Measurements from ENCODE around the gene KRTAP4-8. TPM values are rescaled to one million over a fixed set of nuclear protein-coding genes. Genes with fewer than 3 reads are reported as not detected.
"Not testable (repeated sequence)": the region's sequence is repeated elsewhere in the genome, so short reads cannot be mapped to it uniquely, and the experiment has no call there.

Gene KRTAP4-8
- total RNA-seq, 1 donor from 2014 or later: not detected

DNA sequence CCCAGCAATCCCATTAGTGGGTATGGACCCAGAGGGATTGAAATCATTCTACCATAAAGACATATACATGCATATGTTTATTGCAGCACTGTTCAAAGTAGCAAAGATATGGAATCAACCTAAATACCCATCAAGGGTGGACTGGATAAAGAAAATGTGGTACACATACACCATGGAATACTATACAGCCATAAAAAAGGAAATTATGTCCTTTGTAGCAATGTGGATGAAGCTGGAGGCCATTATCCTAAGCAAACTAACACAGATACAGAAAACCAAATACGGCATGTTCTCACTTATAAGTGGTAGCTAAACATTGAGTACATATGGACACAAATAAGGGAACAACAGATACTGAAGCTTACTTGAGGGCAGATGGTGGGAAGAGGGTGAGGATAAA is 40.4 kb downstream of the KRTAP4-8 start:
- no peaks in the 10 kb centered on the region for H3K4me1 ChIP-seq
- intact Hi-C loops (cut with micrococcal nuclease): no loop called here
- no peak overlapping the region for H3K4me3 ChIP-seq
- no peak for DNase-seq
- peaks cover 14% of the 10 kb centered on the region for H3K9me3 ChIP-seq (replicated peaks)
- peaks cover 91% of the 10 kb centered on the region for H3K27me3 ChIP-seq (ENCODE audit: low read depth)
- H3K27ac ChIP-seq (replicated peaks): no peak overlapping the region
- no peaks in the 10 kb centered on the region for H3K36me3 ChIP-seq
- TF ChIP-seq, protein P1, sequence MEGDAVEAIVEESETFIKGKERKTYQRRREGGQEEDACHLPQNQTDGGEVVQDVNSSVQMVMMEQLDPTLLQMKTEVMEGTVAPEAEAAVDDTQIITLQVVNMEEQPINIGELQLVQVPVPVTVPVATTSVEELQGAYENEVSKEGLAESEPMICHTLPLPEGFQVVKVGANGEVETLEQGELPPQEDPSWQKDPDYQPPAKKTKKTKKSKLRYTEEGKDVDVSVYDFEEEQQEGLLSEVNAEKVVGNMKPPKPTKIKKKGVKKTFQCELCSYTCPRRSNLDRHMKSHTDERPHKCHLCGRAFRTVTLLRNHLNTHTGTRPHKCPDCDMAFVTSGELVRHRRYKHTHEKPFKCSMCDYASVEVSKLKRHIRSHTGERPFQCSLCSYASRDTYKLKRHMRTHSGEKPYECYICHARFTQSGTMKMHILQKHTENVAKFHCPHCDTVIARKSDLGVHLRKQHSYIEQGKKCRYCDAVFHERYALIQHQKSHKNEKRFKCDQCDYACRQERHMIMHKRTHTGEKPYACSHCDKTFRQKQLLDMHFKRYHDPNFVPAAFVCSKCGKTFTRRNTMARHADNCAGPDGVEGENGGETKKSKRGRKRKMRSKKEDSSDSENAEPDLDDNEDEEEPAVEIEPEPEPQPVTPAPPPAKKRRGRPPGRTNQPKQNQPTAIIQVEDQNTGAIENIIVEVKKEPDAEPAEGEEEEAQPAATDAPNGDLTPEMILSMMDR (IDR thresholded peaks at IDR 0.05; ENCODE audit: borderline replicate concordance): no peak

DNA sequence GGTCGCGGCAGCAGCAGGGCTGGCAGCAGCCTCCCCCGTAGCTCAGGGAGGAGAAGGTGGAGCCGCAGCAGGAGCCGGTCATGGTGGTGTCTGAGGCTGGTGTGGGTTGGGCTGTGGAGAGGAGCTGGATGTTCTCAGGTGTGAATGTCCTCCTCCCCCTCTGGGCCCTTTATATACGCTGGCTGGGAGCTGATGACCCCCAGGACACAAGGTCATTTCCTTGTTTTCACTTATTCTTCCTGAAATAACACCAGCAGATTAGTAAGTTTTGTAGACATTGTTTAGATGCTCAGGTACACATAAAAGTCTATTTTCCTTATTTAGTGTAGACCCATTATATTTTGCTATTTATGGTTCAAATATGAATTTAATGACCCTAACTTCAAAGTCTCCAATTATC is 42.8 kb downstream of the KRTAP4-8 start, which contains the start of gene KRTAP2-2:
KRTAP2-2 (minus strand) TSS at position 101 of the 400 bp plus-strand sequence; CDS start at position 82, 19 bp downstream.
- DNase-seq; H3K4me3 ChIP-seq; H3K36me3 ChIP-seq; H3K27ac ChIP-seq (replicated peaks); H3K4me1 ChIP-seq; intact Hi-C loops (cut with micrococcal nuclease): not testable (repeated sequence)
- Histone ChIP-seq H3K27me3 (ENCODE audit: low read depth) (peaks cover 71% of the 10 kb centered on the region), H3K9me3 (replicated peaks) (peaks cover 14% of the 10 kb centered on the region)

DNA sequence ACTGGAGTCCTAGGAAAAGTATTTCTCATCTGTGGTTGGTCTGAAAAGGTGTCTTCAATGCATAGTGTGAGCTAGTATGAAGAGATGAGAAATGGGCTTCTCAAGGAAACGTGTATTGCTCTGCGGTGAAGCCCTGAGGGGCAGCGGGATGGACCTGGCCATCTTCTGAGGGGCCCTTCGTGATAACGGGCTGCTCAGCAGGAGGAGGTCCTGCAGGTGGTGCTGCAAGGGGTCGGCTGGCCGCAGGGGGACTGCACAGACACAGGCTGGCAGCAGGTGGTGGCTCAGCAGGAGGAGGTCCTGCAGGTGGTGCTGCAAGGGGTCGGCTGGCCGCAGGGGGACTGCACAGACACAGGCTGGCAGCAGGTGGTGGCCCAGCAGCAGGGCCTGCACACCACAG is 43.4 kb downstream of the KRTAP4-8 start:
- H3K4me1 ChIP-seq; H3K27ac ChIP-seq (replicated peaks); DNase-seq; H3K4me3 ChIP-seq; H3K36me3 ChIP-seq; intact Hi-C loops (cut with micrococcal nuclease): not testable (repeated sequence)
- Histone ChIP-seq H3K9me3 (replicated peaks) (peaks cover 14% of the 10 kb centered on the region), H3K27me3 (ENCODE audit: low read depth) (peaks cover 73% of the 10 kb centered on the region)

DNA sequence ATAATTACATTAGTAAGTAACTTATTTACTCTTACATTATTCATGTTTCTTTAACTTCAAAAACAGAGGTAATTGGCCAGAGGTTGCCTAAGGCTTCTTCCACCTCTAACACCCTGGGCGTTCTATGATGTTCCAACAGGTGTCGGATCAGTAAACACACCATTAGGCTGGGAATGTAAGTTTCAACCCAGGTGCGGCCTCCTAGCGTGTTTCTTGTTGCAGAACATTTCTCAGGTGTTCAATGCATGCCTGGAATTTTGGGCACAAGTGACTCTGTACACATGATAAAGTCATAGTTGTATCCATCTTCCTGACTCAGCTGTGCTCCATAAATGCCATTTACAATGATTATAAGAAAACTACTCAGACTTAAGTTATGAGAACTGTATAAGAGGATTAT is 43.9 kb downstream of the KRTAP4-8 start:
- no peak for DNase-seq
- no peak overlapping the region for H3K4me3 ChIP-seq
- H3K4me1 ChIP-seq: no peaks in the 10 kb centered on the region
- H3K27ac ChIP-seq (replicated peaks): no peak overlapping the region
- TF ChIP-seq, protein P1 (IDR thresholded peaks at IDR 0.05; ENCODE audit: borderline replicate concordance): no peak
- intact Hi-C loops (cut with micrococcal nuclease): no loop called here
- H3K36me3 ChIP-seq: no peaks in the 10 kb centered on the region
- H3K9me3 ChIP-seq (replicated peaks): peaks cover 14% of the 10 kb centered on the region
- H3K27me3 ChIP-seq (ENCODE audit: low read depth): peaks cover 73% of the 10 kb centered on the region

DNA sequence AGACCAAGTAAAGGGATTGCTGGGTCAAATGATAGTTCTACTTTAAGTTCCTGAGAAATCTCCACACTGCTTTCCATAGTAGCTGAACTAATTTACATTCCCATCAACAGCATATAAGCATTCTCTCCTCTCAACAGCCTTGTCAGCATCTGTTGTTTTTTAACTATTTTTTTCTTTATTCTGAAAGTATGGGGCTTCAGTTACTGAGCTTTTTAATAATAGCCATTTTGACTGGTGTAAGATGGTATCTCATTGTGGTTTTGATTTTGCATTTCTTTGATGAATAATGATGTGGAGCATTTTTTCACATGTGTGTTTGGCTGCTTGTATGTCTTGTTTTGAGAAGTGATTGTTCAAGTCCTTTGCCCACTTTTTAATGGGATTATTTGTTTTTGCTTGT is 45.4 kb downstream of the KRTAP4-8 start:
- intact Hi-C loops (cut with micrococcal nuclease): no loop called here
- DNase-seq: no peak
- peaks cover 73% of the 10 kb centered on the region for H3K27me3 ChIP-seq (ENCODE audit: low read depth)

DNA sequence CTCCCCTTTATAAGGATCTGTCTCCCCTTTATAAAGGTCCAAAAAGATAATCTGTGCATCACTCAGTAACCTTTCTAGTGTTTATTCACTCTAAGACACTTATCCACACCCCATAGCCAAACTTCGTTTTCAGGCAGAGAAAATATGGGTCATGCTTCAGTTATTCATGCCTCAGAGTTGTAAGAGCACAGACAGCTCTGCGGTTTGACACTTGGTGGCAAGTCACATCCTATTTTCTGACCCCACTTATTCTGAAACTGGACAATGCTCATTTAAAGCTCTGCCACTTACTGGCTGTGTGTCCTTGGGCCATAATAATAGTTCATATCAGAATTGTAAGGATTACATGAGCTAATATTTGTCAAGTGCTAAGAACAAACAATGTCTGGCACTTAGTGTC is 48.8 kb downstream of the KRTAP4-8 start:
- Histone ChIP-seq H3K36me3 (no peaks in the 10 kb centered on the region), H3K9me3 (replicated peaks) (peaks cover 6% of the 10 kb centered on the region), H3K4me1 (no peaks in the 10 kb centered on the region), H3K27me3 (ENCODE audit: low read depth) (peaks cover 64% of the 10 kb centered on the region), H3K4me3 (no peak overlapping the region), H3K27ac (replicated peaks) (no peak overlapping the region)
- no peak for DNase-seq
- intact Hi-C loops (cut with micrococcal nuclease): no loop called here
- TF ChIP-seq, protein P1 (IDR thresholded peaks at IDR 0.05; ENCODE audit: borderline replicate concordance): no peak

More for the DNA sequence above, 45.4 kb downstream of the KRTAP4-8 start:
- TF ChIP-seq, protein P1 (IDR thresholded peaks at IDR 0.05; ENCODE audit: borderline replicate concordance): no peak
- H3K4me3 ChIP-seq: no peak overlapping the region
- H3K36me3 ChIP-seq: no peaks in the 10 kb centered on the region
- no peaks in the 10 kb centered on the region for H3K4me1 ChIP-seq
- no peak overlapping the region for H3K27ac ChIP-seq (replicated peaks)
- peaks cover 11% of the 10 kb centered on the region for H3K9me3 ChIP-seq (replicated peaks)

All from left ventricle myocardium inferior (tissue), 1 donor.